KMS-11 (cell line): ENCODE data around the gene AEN.

Experiments
- H2AFZ ChIP-seq: fragments of 200-600 bp; sonication (generic); 2 replicates; pipeline ENCODE4 v1.6.1; 2016; ENCODE audit warnings: antibody characterized with exemption, mixed run types, low read depth
- H3K27ac ChIP-seq: fragments of 200-600 bp; sonication (generic); 2 replicates; pipeline ENCODE4 v1.6.1; 2016; ENCODE audit warnings: mild to moderate bottlenecking, mixed run types
- H3K27me3 ChIP-seq: fragments of 200-600 bp; sonication (generic); 2 replicates; pipeline ENCODE4 v1.6.1; 2017; ENCODE audit warnings: mild to moderate bottlenecking, low read depth, mixed run types, moderate library complexity; ENCODE audit not compliant: insufficient read depth
- H3K36me3 ChIP-seq: fragments of 200-600 bp; sonication (generic); 2 replicates; pipeline ENCODE4 v1.6.1; 2017; ENCODE audit warnings: mild to moderate bottlenecking, mixed run types; ENCODE audit not compliant: insufficient read depth
- H3K4me1 ChIP-seq: fragments of 200-600 bp; sonication (generic); 2 replicates; pipeline ENCODE4 v1.6.1; 2016; ENCODE audit warnings: mild to moderate bottlenecking, low read depth, mixed run types; ENCODE audit not compliant: poor library complexity, severe bottlenecking
- H3K4me2 ChIP-seq: fragments of 200-600 bp; sonication (generic); 2 replicates; pipeline ENCODE4 v1.7.0; 2016; ENCODE audit warnings: mild to moderate bottlenecking, mixed run types
- H3K4me3 ChIP-seq: fragments of 200-600 bp; sonication (generic); IDR thresholded peaks from 2 replicates; pipeline ENCODE4 v1.6.1; 2017; ENCODE audit warnings: low read depth, low read length, mixed read lengths; ENCODE audit not compliant: insufficient read depth
- H3K79me2 ChIP-seq: fragments of 200-600 bp; sonication (generic); 2 replicates; pipeline ENCODE4 v1.6.1; 2016; ENCODE audit warnings: low read depth, mixed run types; ENCODE audit not compliant: insufficient read depth
- H3K9ac ChIP-seq: fragments of 200-600 bp; sonication (generic); 2 replicates; pipeline ENCODE4 v1.6.1; 2016; ENCODE audit warnings: mild to moderate bottlenecking, mixed run types
- H4K20me1 ChIP-seq: fragments of 200-600 bp; sonication (generic); 2 replicates; pipeline ENCODE4 v1.6.1; 2016; ENCODE audit warnings: mild to moderate bottlenecking, mixed run types; ENCODE audit not compliant: insufficient read depth
- TF ChIP-seq, protein P1 (sequence below): fragments of 200-600 bp; sonication (generic); conservative IDR thresholded peaks from 2 replicates; pipeline ENCODE4 v1.6.1; 2017; ENCODE audit warnings: low read depth, mild to moderate bottlenecking, antibody characterized with exemption, low read length, moderate library complexity, mixed read lengths

The AEN gene

DNA sequence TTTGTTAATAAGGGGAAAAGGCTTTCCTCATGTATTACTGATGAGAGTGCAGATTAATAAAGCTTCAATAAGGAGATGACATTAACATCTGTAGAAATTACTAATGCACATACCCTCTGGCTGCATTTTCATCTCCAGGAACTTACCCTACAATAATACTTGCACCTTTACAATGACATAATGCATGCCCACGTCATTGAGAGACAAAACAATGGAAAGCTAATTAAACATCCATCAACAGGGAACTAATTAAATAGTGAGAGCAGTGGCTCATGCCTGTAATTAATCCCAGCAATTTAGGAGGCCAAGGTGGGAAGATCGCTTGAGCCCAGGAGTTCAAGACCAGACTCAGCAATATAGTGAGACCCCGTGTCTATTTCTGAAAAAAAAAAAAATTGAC lies 41.8 kb upstream of the AEN start:
- Histone ChIP-seq H3K27me3 (no peaks in the 10 kb centered on the region), H3K79me2 (no peaks in the 10 kb centered on the region), H3K4me1 (no peaks in the 10 kb centered on the region), H3K27ac (no peak overlapping the region), H4K20me1 (no peaks in the 10 kb centered on the region), H3K36me3 (no peaks in the 10 kb centered on the region), H2AFZ (no peak overlapping the region), H3K9ac (no peak overlapping the region), H3K4me3 (no peak overlapping the region), H3K4me2 (no peak overlapping the region)
- TF ChIP-seq, protein P1, sequence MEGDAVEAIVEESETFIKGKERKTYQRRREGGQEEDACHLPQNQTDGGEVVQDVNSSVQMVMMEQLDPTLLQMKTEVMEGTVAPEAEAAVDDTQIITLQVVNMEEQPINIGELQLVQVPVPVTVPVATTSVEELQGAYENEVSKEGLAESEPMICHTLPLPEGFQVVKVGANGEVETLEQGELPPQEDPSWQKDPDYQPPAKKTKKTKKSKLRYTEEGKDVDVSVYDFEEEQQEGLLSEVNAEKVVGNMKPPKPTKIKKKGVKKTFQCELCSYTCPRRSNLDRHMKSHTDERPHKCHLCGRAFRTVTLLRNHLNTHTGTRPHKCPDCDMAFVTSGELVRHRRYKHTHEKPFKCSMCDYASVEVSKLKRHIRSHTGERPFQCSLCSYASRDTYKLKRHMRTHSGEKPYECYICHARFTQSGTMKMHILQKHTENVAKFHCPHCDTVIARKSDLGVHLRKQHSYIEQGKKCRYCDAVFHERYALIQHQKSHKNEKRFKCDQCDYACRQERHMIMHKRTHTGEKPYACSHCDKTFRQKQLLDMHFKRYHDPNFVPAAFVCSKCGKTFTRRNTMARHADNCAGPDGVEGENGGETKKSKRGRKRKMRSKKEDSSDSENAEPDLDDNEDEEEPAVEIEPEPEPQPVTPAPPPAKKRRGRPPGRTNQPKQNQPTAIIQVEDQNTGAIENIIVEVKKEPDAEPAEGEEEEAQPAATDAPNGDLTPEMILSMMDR = no peak

DNA sequence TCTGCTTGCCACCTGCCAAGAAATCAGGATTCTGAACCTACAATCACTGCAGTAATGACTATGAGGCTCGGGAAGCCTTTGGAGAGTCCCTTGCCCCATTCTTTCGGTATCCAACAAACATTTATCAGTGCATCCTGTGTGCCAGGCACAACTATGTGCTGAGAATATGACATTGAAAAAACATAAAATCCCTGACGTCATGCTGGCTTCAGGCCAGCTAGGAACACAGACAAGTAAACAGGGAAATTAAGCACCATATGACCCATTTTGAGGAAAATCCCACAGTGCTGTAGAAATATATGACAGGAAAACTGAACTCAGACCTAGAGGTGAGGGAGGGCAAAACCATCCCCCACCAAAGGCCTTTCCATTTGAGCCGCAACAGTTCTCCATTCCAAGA lies 40.6 kb upstream of the AEN start:
- H3K27me3 ChIP-seq = no peaks in the 10 kb centered on the region
- H3K9ac ChIP-seq = no peak overlapping the region
- no peaks in the 10 kb centered on the region for H3K4me1 ChIP-seq
- no peaks in the 10 kb centered on the region for H4K20me1 ChIP-seq
- no peaks in the 10 kb centered on the region for H3K36me3 ChIP-seq
- TF ChIP-seq, protein P1 = no peak
- H3K4me2 ChIP-seq = no peak overlapping the region
- H3K4me3 ChIP-seq = no peak overlapping the region
- no peak overlapping the region for H2AFZ ChIP-seq
- no peak overlapping the region for H3K27ac ChIP-seq
- no peaks in the 10 kb centered on the region for H3K79me2 ChIP-seq

DNA sequence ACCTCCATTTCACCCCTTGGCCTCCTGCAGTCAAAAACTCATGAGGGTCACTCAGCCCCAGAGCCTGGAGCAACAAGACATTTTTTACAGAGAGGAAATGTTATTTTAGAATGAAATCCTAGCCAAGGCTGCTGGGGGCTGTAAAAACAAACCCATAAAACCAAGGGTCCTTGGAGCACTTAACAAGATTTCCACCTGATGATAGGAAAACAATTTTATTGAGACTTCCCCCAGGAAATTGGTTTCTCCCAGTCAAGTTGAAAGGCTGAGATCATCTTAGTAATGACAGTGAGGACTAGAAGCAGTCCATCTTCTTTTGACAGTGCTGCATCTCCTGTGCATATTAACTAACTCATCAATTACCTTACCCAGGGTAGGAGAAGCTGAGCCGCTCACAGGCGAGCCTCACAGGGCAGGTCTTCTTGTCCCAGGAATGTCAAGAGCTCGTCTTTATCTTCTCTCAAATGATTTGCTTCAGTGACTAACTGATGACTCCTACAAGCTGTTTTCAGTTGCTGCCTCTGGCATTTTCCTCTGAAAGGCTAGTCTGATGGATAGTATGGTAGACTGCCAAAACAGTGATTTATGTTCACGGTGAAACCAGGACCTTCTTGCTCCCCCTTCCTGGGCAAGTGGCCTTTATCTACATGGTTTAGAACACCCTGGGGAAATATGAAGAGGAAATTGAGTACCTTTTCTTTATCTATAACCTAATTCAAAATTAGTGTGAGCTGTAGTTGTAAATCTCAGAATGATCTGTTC lies 34.6 kb upstream of the AEN start:
- Histone ChIP-seq H3K4me3 (no peak overlapping the region), H2AFZ (no peak overlapping the region), H3K27ac (no peak overlapping the region), H3K9ac (no peak overlapping the region), H3K36me3 (no peaks in the 10 kb centered on the region), H4K20me1 (no peaks in the 10 kb centered on the region), H3K4me1 (no peaks in the 10 kb centered on the region), H3K4me2 (no peak overlapping the region), H3K27me3 (no peaks in the 10 kb centered on the region), H3K79me2 (no peaks in the 10 kb centered on the region)
- TF ChIP-seq, protein P1 = no peak

DNA sequence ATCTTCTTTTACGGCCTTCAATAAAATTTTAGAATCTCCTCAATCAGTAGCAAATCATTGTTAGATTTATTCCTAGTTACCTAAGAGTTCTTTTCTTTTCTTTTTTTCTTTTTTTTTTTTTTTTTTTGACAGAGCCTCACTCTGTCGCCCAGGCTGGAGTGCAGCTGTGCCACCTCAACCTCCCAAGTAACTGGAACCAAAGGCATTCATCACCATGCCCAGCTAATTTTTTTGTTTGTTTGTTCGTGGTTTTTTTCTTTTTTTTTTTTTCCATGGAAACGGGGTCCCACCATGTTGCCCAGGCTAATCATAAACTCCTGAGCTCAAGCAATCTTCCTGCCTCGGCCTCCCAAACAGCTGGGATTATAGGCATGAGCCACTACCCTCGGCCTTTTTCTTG lies 30.4 kb upstream of the AEN start:
- no peaks in the 10 kb centered on the region for H3K4me1 ChIP-seq
- no peak overlapping the region for H3K9ac ChIP-seq
- no peak overlapping the region for H2AFZ ChIP-seq
- no peak overlapping the region for H3K27ac ChIP-seq
- TF ChIP-seq, protein P1 = no peak
- H3K4me2 ChIP-seq = no peak overlapping the region
- no peaks in the 10 kb centered on the region for H3K27me3 ChIP-seq
- no peak overlapping the region for H3K4me3 ChIP-seq
- H4K20me1 ChIP-seq = no peaks in the 10 kb centered on the region
- H3K36me3 ChIP-seq = no peaks in the 10 kb centered on the region
- H3K79me2 ChIP-seq = no peaks in the 10 kb centered on the region
